ENCODE results near the gene AGTRAP. TPM values are rescaled to one million over a fixed set of nuclear protein-coding genes. Genes with fewer than 3 reads are reported as not detected.

Gene AGTRAP
- total RNA-seq, 4 donors from 2014 or later: 35.1 to 93.1 (median 64.2) TPM

DNA sequence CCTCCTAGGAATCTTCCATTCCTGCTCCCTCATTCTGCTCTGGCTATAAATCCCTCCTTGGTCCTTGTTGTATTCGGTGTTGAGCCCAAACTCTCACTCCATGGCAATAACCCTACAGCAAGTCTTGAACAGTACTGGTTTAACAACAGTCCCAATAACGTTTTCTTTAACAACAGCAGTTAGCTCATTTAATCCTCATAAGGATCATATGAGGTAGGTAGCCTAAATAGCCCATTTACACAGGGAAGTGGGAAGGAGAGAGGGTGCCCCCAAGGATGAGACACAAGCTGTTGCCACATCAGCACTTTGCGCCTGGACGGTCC, 444 bp upstream of the AGTRAP start:
- ATAC-seq (ENCODE audit: low FRiP score): no peak
- DNase-seq (ENCODE audit: low spot score): no peak
- TF ChIP-seq, protein P1, sequence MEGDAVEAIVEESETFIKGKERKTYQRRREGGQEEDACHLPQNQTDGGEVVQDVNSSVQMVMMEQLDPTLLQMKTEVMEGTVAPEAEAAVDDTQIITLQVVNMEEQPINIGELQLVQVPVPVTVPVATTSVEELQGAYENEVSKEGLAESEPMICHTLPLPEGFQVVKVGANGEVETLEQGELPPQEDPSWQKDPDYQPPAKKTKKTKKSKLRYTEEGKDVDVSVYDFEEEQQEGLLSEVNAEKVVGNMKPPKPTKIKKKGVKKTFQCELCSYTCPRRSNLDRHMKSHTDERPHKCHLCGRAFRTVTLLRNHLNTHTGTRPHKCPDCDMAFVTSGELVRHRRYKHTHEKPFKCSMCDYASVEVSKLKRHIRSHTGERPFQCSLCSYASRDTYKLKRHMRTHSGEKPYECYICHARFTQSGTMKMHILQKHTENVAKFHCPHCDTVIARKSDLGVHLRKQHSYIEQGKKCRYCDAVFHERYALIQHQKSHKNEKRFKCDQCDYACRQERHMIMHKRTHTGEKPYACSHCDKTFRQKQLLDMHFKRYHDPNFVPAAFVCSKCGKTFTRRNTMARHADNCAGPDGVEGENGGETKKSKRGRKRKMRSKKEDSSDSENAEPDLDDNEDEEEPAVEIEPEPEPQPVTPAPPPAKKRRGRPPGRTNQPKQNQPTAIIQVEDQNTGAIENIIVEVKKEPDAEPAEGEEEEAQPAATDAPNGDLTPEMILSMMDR (IDR thresholded peaks at IDR 0.05): no peak

DNA sequence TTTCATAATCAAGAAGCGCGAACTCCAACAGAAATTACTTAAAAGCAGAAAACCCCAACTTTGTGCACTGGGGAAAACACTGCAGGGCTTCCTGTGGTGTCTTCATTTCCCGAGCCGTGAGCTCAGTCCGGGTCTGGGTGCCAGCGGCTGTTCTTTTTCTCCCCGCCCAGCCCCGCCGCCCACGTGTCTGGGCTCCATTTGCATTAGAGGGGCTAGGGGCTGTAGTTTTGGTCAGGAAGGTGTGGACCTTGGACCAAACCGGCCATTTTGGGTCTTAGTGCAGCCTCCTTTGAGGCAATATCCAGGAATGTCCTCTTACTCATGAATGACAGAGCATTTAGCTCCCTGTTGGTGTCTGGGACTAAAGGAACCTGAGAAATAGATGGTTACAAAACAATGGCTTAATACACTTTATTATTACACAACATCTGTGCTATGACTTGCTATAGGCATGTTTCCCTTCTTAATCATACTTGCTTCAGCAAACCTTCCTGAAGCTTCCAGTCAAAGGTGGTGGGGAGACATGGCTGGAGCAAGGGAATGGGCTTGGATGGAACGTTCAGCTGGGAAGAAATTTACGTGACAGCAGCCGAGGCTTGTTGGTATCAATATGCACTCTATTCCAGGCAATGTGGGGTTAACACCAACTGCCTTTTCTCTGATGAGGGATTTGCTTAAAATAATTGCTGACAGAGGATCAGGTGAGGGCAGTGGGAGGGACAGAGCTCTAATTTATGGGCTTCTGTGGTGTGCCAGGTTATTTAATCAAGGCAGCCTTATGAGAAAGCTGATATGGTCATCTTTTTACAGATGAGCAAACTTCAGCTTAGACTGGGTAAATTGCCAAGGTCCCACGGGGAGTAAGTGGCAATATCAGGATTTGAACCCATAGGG, 1.1 kb downstream of the AGTRAP start:
- ATAC-seq (ENCODE audit: low FRiP score) (peak; percentile 80), DNase-seq (ENCODE audit: low spot score) (peak; percentile 38)
- TF ChIP-seq, protein P1 (IDR thresholded peaks at IDR 0.05): no peak

DNA sequence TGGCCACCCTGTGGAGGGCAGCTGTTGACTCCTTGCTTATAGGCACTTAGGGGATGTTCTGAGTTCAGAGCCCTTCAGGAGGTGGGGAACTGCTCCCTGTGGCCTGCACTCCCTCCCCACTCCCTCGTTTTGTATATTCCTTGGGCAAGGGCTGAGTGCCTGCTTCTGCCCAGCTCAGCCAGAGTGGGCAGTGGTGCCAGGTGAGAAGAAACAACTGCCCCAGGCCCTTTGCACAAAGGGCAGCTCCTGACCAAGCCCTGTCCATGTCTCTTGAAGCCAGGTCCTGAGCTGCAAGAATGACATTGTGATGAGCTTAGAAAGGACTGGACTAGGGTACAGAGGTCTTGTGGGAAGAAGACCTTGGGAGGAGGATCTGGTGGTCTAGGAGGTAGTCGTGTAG, 2.2 kb downstream of the AGTRAP start:
- ATAC-seq (ENCODE audit: low FRiP score) (no peak), DNase-seq (ENCODE audit: low spot score) (no peak)
- TF ChIP-seq, protein P1 (IDR thresholded peaks at IDR 0.05): no peak

DNA sequence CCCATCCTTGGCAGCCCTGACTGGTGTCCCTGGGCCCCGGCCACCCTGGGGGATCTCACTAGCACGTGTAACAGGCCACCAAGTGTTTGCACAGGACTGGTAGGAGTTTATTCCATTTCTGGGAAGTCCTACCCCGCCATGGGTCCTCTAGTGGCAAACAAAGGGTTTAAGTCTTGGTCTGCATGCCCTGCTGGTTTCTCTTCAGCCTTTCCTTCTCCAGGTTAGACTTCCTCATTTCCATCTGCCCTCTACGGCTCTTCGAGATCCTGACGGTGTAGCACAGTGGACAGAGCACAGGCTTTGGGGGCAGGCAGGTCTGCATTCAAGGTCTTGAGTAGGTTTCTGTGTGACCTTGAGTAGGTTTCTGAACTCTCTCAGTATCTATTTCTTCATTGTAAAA, 2.8 kb downstream of the AGTRAP start:
- ATAC-seq (ENCODE audit: low FRiP score) (no peak), DNase-seq (ENCODE audit: low spot score) (no peak)
- TF ChIP-seq, protein P1 (IDR thresholded peaks at IDR 0.05): no peak

DNA sequence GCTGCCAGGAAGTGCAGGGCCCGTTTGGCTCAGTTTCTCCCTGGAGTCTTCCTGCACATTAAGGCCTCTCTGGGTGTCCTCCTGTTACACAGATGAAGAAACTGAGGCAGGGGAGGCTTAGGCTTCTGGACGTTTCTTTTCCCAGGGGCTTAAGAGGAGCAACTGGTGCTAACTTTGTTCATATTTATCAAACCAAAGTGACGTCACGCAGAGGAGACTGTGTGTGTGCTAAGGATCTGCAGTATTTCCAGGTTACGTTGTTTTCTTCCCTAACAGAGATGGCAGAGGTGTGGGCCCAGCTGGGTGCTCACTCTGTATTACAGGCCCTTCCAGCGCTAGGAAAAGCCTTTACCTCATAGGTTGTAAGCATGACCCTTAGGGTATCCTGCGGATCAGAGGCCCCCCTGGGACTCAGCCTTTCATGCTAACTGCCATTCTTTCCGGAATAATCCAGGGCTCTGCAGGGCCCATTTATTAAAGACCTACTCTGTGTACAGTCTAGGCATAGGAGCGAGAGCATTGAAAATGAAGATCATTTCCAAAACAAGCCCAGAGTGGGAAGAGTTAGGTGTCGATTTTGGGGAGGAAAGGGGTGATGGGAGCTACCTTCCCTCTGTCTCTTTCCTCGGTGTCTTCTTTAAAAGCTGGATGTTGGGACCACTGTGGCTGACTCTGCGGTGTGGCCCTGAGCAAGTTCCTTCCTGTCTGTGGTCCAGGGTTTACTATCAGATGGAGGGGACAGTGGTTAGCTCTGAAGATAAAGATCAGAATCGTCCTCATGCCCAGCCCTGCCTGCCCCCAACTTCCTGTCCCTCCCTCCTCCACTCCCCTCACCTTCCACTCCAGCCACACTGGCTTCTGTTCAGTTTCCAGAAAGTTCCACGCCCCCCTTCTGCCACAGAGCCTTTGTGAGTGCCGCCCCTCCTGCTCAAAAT, 4.6 kb downstream of the AGTRAP start:
- ATAC-seq (ENCODE audit: low FRiP score): no peak
- TF ChIP-seq, protein P1 (IDR thresholded peaks at IDR 0.05): no peak
- DNase-seq (ENCODE audit: low spot score): no peak

DNA sequence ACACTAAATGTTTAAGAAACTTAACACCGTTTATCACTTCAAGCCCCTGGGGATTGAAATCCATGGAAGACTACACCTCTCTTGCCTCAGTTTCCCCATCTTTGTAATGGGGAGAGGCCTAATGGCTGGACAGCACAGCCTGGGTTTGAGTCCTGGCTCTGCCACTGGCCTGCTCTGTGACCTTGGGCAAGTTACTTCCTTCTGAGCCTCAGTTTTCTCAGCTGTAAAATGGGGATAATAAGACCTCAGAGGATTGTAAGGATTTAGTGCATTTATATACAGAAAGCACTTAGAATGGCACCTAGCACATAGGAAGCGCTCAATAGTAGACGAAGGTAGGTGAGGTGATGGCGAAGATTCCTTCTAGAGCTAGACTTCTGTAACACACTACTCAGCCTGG, 5.5 kb downstream of the AGTRAP start:
- TF ChIP-seq, protein P1 (IDR thresholded peaks at IDR 0.05): no peak
- DNase-seq (ENCODE audit: low spot score) (no peak), ATAC-seq (ENCODE audit: low FRiP score) (no peak)

Data from omental fat pad (tissue), 4 donors.